Spleen (tissue), 7 donors: ENCODE results near the gene CEBPE.

Source experiments
- POLR2A ChIP-seq, 3 donors: fragments of 450-650 bp; IDR thresholded peaks; one replicate each; pipeline ENCODE4 v1.5.1; 2017; ENCODE audit warnings: antibody characterized with exemption in 3 of 3, mild to moderate bottlenecking in 1 of 3
- POLR2AphosphoS5 ChIP-seq, 3 donors: sonication (generic); formaldehyde crosslinking; IDR thresholded peaks; one replicate each; pipeline ENCODE4 v1.5.1; 2017; ENCODE audit warnings: antibody characterized with exemption in 3 of 3
- TF ChIP-seq, protein P1 (sequence below), 11 experiments: fragments of 200-600 bp in 7 of 11; fragments of 450-650 bp in 4 of 11; sonication (generic) in 4 of 11; IDR thresholded peaks in 8 of 11; conservative IDR thresholded peaks in 3 of 11; 1 replicate in 7 of 11; 2 replicates in 4 of 11; pipeline versions ENCODE4 v1.4.0 to v1.8.0; 2016 to 2021; ENCODE audit warnings: antibody characterized with exemption in 11 of 11, inconsistent platforms in 4 of 11, mild to moderate bottlenecking in 1 of 11
- donor health status: DM: no; HTN: no; CAD: no; lungs with moderate emphysema.
- donor health status: DM: no; HTN: no; CAD: no.
- donor health status: DM: no; HTN: no; CAD: no.

- TF ChIP-seq POLR2A (IDR thresholded peaks at IDR 0.05) = no peak
- TF ChIP-seq, protein P1, sequence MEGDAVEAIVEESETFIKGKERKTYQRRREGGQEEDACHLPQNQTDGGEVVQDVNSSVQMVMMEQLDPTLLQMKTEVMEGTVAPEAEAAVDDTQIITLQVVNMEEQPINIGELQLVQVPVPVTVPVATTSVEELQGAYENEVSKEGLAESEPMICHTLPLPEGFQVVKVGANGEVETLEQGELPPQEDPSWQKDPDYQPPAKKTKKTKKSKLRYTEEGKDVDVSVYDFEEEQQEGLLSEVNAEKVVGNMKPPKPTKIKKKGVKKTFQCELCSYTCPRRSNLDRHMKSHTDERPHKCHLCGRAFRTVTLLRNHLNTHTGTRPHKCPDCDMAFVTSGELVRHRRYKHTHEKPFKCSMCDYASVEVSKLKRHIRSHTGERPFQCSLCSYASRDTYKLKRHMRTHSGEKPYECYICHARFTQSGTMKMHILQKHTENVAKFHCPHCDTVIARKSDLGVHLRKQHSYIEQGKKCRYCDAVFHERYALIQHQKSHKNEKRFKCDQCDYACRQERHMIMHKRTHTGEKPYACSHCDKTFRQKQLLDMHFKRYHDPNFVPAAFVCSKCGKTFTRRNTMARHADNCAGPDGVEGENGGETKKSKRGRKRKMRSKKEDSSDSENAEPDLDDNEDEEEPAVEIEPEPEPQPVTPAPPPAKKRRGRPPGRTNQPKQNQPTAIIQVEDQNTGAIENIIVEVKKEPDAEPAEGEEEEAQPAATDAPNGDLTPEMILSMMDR (IDR thresholded peaks at IDR 0.05 in 8 of 11, conservative IDR thresholded peaks at IDR 0.05 in 3 of 11) = no peak
- TF ChIP-seq POLR2AphosphoS5 (IDR thresholded peaks at IDR 0.05) = no peak
These were observed 40.5 kb upstream of the CEBPE start for GRCh38 chr14:23159532-23159931.
